HG02981 (cell line): ENCODE results near the gene RAPGEF1.

Experiments
- ATAC-seq: cut with Tn5 transposase; IDR thresholded peaks from one replicate; pipeline ENCODE4 v1.9.1; 2021; ENCODE audit warnings: mild to moderate bottlenecking, moderate library complexity; ENCODE audit not compliant: unreplicated experiment

RAPGEF1 gene

DNA sequence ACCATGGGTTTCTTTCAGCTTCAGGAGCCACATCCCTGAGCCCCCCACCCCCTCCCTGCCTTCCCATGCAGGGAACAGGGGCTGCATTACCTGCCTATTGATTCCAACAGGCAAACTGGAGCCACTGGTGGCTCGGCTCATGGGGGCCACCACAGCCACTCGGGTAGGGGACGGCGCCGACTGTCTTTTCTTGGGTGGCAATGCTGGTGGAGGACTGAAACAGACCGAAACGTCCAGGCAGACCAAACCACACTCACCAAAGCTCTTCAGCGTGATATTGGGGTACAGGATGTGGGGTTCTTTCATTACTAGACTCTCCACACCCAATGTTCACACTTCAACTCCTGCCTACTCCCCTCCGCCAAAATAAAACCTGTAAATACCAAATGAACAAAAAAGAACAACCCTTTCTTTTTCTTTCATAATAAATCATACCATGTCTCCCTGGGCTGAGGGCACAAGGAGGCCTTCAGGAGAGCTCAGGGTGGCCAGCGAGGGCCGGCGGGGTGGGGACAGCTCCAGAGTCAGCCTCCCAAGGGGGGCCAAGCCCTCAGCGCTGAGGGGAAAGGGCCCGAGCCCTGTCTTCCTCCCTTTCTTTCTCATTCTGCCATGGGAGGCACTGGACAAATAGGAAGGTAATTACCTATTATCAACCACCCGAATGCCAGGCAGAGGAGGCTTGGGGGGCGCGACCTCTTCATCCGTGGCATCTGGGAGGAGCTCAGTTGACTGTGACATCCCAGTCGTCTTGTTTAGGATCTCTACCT is 111.2 kb downstream of the RAPGEF1 start:
- no peak for ATAC-seq

DNA sequence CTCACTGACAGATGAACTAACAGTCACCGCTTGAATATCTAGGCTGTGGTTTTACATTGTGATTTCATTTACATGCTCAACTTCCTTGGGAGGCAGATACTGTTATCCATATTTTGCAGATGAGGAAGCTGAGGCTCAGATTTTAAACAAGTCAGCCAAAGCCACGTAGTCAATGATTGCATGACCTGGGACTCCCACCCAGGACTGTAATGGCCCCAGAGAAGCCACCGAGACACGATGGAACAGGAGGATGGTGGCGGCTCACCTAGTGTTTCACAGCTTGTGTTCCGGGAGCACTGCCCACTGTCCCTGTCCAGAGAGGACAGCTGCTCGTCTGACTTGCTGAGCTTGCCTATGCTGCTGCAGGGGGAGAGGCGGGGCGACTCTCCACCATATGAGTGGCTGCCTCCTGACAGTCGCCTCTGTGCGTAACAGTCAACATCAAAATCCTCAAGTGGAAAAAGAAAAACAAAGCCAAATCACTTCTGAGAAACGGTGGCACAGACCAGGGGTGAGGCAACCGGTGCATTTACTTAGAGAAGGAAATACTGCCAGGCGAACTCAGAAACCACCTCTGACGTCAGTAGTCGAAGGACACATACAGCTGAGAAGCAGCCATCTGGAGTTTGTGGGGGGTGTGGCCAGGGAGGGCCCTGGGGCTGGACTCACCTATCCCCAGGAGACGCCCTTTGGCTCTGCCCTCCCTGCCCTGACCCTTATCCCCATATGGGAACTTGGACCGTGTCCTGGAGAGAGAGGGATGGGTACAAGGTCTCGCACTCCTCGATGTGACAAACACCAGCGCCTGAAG is 112.0 kb downstream of the RAPGEF1 start:
- no peak for ATAC-seq

GRCh38 chr9:131627326-131627647 is 112.6 kb downstream of the RAPGEF1 start:
- no peak for ATAC-seq

DNA sequence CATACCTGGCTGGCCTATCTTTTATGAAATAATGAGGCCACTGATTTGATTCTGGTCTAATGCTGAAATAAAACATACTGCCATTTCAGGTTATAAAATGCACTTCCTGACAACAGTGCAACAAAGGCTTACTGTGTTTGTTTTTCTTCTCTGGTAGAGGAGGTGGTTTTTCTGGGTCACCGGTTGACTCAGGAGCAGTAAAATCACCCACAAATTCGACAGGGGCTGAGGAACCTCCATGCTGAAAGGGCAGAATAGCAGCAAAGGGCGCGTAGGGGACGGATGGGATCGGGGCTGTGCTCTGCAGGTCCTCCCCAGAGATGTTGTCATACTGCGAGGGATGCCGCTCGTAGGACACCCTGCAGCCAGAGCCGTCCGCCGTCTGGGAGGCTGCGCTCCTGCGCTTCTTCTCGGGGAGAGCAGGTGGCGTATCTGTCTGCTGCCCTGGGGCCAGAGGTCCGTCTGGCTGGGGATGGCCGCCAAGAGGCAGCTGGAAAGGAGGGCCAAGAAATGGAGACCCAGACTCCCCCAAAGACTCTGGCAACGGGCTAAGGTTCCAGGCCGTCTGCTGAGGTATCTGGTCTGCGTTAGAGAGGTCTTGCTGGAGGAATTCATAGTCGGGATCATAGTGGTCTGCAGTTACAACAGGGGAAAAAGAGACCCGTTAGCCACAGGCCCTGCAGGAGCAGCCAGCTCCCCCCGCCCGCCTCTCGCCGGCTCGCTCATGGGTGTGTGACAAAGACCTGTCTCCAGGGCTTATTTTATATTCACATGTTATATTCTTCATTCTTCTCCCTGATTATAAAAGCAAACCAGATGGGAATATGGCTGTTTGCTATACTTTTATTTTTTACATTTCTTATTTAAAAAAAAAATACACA is 113.8 kb downstream of the RAPGEF1 start:
- ATAC-seq, result no peak

GRCh38 chr9:131625508-131625787 is 114.4 kb downstream of the RAPGEF1 start:
- no peak for ATAC-seq

GRCh38 chr9:131624636-131625507 is 115.0 kb downstream of the RAPGEF1 start:
- no peak for ATAC-seq

- ATAC-seq, result no peak
Observed at GRCh38 chr9:131623655-131624330, 116.1 kb downstream of the RAPGEF1 start.

DNA sequence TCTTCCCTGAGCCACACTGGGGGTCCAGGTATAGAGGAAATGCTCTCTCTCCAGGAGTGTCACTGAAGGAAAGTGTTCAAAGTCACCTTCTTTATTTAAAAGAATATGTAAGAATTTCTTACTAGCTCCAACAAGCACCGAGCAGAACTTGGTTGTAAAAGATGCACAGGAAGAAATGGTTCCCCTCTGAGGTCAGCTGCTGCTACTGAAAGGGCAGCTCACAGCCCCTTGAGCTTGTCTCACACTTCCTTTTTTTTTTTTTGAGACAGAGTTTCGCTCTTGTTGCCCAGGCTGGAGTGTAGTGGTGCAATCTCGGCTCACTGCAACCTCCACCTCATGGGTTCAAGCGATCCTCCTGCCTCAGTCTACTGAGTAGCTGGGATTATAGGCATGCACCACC is 117.4 kb downstream of the RAPGEF1 start:
- no peak for ATAC-seq

DNA sequence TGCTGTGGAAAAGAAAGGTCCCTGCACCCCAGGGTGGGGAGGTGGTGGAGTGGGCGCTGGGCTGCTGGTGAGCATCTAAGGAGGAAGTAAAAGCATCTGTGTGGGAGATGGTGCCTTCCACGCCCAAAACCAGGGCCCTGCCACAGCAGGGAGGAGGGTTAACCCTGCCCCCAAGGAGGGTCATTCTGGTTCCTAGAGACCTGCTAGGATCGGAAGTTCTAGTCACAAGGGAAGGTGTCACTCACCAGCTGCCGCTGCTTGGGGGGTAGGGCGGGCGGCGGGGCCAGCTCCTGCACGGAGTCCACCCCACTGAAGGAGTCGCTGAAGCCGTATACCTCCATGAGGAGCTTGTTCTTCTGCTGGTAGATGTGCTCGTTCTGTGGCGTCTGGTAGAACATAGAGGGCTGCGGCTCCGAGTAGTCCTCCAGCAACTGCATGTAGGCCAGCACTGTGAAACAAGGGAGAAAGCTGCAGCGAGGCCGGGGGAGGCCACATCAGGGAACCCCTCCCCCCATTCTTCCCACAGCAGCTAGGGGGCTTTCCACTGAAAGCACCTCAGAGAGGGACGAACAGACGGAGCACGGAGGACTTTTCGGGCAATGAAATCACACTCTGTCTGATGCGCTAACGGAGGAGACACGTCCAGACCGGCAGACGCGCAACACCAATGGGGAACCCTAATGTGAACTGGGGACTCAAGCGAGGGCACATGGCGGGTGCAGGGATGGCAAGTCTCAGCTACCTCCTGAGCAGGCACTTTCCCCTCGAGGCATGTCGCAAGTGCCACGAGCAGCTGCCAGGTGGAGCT is 118.1 kb downstream of the RAPGEF1 start:
- no peak for ATAC-seq

- no peak for ATAC-seq
Observed at GRCh38 chr9:131620764-131621520, 118.9 kb downstream of the RAPGEF1 start.

DNA sequence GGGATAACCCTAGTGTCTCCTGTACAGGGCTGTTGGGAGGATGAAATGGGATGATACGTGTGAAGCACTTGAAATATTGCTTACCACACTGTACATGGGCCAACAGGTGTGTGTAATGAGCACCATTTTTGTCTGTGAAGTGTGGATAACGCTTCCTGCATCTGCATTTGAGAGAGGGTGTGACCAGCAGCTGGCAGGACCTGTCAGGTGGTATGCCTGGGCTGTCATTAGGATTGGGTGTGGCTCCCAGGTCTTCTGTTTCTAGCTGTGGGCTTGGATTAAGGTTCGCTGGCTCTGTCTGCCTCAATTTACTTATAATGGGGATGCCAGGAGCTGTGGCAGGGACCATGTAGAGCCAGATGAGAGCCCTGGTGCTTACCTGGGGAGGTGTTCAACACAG is 120.2 kb downstream of the RAPGEF1 start:
- no peak for ATAC-seq

- no peak for ATAC-seq
Observed at GRCh38 chr9:131618785-131619184, 121.1 kb downstream of the RAPGEF1 start.

DNA sequence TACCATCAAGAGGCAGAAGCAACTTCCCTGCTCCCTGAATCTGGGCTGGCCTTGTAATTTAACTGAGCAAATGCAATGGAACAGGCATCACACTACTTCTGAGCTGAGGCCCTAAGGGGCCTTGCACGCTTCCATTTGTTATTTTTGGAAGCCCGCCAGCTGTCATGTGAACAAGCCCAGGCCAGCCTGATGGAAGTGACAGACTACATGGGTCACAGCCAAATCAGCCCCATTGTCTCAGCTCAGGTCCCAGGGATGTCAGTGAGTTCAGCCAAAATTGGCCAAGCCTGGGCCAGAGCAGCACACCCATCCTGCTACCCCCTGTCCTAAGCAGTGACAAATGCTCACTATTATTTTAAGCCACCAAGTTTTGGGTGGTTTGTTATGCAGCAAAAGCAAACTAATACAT is 121.8 kb downstream of the RAPGEF1 start:
- ATAC-seq, result no peak

DNA sequence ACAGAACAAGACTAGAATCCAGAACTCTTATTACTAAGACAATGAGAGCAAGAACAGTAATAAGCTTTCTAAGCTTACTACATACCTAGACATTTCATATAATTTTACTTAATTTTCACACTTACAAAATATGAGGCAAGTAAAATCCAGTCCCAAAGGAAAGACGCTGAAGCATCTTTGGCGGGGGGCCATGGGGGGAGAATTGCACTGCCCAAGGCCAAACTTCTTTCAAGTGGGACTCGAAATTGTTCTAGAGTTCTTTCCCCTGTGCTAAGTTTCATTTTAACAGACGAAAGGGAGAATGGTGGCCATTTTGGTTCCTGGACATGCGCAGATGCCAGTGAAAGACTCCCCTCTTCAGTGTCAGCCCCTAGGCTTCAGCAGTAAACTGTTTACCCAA is 122.3 kb downstream of the RAPGEF1 start:
- ATAC-seq, result no peak

DNA sequence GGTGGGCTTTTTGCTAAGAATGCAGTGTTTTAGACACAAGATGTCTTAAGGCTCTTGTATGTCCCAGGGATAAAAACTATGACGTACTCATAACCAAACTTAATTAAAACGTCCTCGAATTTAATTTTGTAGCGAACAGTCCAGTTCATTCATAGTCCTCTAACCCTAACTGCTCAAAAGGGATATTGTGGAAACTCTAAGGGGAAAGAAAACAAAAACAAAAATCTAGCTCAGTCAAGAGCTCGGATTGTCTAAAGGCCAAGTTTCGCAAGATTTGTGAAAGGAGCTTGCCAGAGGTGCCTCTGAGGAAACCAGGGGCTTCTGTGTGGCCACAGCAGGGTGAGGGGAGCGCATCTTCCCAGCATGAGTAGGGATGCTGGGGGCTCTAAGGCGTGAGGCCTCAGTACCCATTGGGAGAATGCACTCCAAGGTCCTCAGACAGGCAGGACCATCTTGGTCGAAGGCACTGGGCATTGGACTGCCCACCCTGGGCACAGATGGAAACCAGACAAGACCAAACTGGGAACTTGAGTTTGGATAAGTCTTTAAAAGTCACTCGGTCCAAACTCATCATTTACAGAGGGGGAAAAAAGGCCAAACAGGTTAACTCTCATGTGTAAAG is 122.8 kb downstream of the RAPGEF1 start:
- no peak for ATAC-seq

GRCh38 chr9:131614340-131614915 is 125.4 kb downstream of the RAPGEF1 start:
- no peak for ATAC-seq

- no peak for ATAC-seq
Observed at GRCh38 chr9:131613921-131614320, 126.0 kb downstream of the RAPGEF1 start.

DNA sequence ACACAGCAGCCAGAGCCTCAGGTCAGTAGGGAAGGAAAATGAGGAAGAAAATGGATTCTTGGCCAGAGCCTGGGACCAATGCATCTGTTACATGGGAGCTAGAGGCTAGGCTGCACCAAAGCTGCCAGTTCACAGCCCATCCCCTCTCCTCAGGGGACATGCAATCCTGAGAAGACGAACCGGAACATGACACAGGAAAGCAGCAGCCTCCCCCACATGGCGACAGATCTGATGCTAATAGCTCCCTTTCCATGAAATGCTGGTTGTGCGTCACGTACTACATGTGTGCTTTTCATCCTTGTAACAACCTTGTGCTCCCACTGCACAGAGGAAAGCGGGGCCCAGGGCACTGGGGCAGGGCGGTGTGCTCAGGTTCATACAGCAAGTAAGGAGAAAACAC is 127.0 kb downstream of the RAPGEF1 start:
- ATAC-seq, result no peak
